ENCODE data around the gene SCO1.
"Not testable (repeated sequence)": the region's sequence is repeated elsewhere in the genome, so short reads cannot be mapped to it uniquely, and the experiment has no call there.

Gene SCO1

GRCh38 chr17:10697092-10698081, at the start of gene SCO1, which contains the start of gene ADPRM:
SCO1 (minus strand) TSS chr17:10697533; CDS start chr17:10697507, 26 bp downstream.
ADPRM (plus strand) TSS chr17:10697594; CDS start chr17:10704927, 7,333 bp downstream.
- peak; percentile 86 for DNase-seq

- DNase-seq: no peak
Observed at GRCh38 chr17:10745231-10745630, 47.9 kb upstream of the SCO1 start.

GRCh38 chr17:10744501-10745000, 47.2 kb upstream of the SCO1 start:
- no peak for DNase-seq

- DNase-seq: no peak
Observed at GRCh38 chr17:10743316-10744009, 46.1 kb upstream of the SCO1 start.

DNA sequence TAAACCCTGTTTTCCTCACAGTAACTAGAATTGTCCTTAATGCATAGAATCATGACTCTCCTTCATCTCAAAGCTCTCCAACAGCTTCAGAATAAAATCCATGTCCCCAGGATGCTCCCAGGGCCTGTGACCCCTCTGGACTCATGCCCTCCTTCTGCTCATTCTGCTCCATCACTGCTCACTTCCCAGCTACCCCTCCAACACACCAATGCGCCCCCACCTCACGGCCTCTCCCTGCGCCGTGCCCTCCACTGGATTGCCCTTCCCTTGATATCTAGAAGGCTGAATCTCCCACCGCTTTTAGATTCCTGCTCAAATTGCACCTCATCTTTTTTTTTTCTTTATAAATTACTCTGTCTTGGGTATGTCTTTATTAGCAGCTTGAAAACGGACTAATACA, 45.1 kb upstream of the SCO1 start:
- no peak for DNase-seq

GRCh38 chr17:10741416-10742135, 44.2 kb upstream of the SCO1 start:
- no peak for DNase-seq

- DNase-seq: no peak
Observed at GRCh38 chr17:10739386-10739785, 42.1 kb upstream of the SCO1 start.

- DNase-seq: no peak
Observed at GRCh38 chr17:10738521-10739258, 41.4 kb upstream of the SCO1 start.

DNA sequence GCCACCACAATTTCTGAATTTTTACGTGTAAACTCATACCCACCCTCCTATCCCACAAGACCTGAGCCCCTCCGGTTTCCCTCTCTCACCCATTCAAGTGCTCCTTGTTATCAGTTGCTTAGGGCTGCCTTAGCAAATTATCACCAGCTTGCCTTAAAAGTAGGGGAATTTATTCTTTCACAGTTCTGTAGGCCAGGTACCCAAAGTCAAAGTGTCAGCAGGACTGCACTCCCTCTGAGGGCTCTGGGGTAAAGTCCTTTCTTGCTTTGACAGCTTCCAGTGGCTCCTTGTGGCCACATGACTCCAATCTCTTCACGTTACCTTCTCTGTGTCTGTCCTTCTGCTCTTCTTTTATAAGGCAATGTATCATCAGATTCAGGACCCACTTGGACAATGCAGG, 40.4 kb upstream of the SCO1 start:
- no peak for DNase-seq

DNA sequence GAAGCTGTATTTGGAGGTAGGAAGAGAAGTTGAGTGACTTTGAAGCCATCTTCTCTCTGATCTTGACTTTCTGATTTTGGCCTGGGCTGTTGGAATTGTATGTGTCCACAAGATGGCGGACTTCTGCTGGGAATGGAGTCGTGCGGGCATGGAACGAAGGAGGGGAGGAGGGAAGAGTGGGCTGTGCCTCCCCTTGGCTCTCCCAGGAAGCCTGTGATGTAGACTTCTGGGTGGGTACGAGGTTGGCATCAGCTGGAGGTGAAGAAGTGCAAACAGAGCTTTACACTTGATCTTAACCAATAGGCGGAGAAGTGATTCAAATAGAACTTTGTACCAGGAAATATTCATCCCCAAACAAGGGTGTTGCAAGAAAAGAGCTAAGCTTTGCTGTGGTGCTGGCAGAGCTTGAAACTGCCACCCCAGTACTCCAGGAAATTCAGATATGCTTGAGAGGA, 39.9 kb upstream of the SCO1 start:
- DNase-seq: no peak

DNA sequence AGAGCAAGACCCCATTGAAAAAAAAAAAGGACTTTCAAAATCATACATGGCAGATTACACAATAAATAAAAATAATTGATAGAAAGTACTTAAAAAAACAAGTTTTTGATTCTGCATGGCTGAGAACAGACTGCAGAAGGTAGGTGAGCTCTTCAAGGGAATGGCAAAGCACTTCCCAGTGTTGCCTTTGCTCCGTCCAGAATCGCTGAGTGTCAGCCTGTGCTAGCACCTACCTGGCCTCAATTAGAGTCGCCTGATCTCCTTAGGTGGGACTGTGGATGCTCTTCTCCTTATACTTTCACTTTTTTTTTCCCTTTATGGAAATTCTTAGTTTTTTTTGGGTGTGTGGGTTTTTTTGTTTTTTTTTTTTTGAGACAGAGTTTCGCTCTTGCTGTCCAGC, 38.5 kb upstream of the SCO1 start:
- no peak for DNase-seq

- DNase-seq: no peak
Observed at GRCh38 chr17:10735251-10735650, 37.9 kb upstream of the SCO1 start.

- DNase-seq: no peak
Observed at GRCh38 chr17:10733666-10734065, 36.3 kb upstream of the SCO1 start.

GRCh38 chr17:10732121-10732520, 34.8 kb upstream of the SCO1 start:
- not testable (repeated sequence) for DNase-seq

- DNase-seq: no peak
Observed at GRCh38 chr17:10731408-10731879, 34.1 kb upstream of the SCO1 start.

DNA sequence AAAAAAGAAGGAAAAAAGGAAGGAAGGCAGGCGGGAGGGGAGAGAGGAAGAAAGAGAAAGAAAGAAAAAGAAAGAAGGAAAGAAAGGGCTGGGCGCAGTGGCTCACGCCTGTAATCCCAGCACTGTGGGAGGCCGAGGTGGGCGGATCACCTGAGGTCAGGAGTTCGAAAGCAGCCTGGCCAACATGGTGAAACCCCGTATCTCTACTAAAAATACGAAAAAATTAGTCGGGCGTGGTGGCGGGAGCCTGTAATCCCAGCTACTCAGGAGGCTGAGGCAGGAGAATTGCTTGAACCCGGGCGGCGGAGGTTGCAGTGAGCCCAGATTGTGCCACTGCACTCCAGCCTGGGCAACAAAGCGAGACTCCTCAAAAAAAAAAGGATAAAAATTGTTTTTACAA, 32.9 kb upstream of the SCO1 start:
- DNase-seq: not testable (repeated sequence)

DNA sequence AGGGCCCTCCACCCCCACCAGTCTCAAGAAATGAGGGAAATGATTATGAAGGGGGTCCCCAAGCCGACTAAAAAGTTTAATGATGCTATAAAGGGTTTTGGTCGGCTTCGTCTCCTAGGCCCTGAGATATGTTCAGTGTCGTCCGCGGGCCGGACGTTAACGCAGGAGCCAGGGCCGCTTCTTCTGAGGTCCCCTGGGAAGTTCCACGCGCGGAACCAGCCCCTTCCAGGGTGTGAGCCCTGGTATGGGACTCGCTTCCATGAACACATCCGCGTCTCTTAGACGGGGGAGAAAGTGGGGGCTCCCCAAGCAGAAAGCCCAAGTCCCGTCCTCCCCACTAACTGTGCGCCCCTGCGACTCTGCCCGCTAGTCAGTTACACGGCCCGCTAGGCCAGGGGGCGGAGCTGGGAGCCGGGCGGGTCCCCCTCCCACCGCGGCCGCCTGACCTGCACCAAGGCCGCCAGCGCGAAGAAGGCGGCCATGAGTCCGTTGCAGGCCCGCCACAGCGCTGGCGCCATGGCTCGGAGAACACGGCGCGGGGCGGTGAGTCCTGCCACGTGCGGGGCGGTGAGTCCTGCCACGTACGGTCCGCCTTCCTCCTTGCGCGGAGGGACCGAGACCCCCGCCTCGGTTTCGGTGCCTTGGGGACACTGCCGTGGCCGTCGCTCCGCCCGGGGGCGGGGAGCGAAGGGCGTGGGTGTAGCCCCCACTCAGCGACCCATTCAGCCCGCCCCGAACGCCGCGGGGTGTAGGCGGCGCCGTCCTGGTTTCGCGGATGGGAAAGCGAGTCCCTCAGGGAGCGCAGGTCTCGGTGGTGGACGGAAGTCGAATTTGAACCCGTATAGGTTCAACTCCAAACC, 32.2 kb upstream of the SCO1 start, which contains the start of gene TMEM220:
Gene TMEM220, minus strand, starts transcription at position 690 of the 860 bp plus-strand sequence. Its CDS starts 172 bp downstream, at position 518.
- peak; percentile 18 for DNase-seq

DNA sequence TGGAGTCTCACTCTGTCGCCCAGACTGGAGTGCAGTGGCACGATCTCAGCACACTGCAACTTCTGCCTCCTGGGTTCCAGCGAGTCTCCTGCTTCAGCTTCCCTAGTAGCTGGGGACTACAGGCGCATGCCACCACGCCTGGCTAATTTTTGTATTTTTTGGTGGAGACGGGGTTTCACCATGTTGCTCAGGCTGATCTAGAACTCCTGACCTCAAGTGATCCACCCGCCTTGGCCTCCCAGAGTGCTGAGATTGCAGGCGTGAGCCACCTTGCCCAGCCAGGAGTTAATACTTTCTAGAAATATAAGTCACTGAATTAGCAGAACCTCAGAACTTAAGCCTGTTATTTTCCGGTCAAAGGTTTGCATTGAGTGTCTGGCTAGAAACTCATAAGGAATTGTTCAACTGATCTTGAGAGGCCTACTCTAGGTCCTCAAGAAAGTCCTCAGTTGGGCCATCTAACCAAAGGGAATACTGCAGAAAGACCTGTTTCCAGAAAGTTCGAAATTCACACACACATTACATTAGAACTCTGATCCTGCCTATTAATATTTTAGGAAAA, 31.1 kb upstream of the SCO1 start:
- DNase-seq: no peak

- DNase-seq: no peak
Observed at GRCh38 chr17:10727192-10727591, 29.9 kb upstream of the SCO1 start.

DNA sequence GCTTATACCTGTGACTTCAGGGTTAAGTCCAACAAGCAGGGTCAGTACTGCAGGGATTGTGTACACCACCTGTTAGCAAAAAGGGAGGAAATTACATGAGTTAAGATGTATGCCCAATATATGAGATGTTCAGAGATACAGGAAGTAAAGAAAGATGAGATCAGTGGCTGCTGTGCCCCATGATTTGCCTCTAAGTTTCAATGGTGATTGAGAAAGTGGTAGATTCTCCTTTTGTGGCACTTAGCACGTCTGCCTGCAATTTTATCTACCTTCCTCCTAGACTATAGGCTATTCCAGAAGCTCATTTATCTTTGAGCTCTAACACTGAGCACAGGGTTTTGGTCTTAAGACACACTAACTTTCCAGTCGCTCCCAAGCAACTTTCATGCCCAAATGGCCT, 28.9 kb upstream of the SCO1 start:
- DNase-seq: no peak

Data from T1000 (cell line).